K562 (cell line): ENCODE results near the gene GATC. TPM values are rescaled to one million over a fixed set of nuclear protein-coding genes. Genes with fewer than 3 reads are reported as not detected.

Experiments used
- AFF4 ChIP-seq: sonication (generic); formaldehyde crosslinking; IDR thresholded peaks from 2 replicates; pipeline ENCODE4 v1.8.0; 2023; ENCODE audit warnings: mild to moderate bottlenecking, missing genetic modification reagents
- CBX3 ChIP-seq, 2 experiments: IDR thresholded peaks; 1 replicate in 1 of 2; 2 replicates in 1 of 2; pipeline ENCODE4 v1.6.1; 2012; ENCODE audit warnings: inconsistent platforms in 2 of 2, low read length in 2 of 2, borderline replicate concordance in 1 of 2, control low read depth in 1 of 2
- CCNT2 ChIP-seq: IDR thresholded peaks from 2 replicates; pipeline ENCODE4 v1.6.1; 2011; ENCODE audit warnings: borderline replicate concordance, low read depth, mild to moderate bottlenecking, moderate library complexity, mixed read lengths, low read length; ENCODE audit not compliant: insufficient read length; ENCODE audit errors: extremely low read depth
- CREB3 ChIP-seq: fragments of 450-650 bp; conservative IDR thresholded peaks from 2 replicates; pipeline ENCODE4 v1.6.1; 2016; ENCODE audit warnings: missing genetic modification characterization, low read depth, mild to moderate bottlenecking, missing compliant biosample characterization, moderate library complexity
- GTF2A2 ChIP-seq: IDR thresholded peaks from 2 replicates; pipeline ENCODE4 v1.6.1; 2016; ENCODE audit warnings: mild to moderate bottlenecking, missing genetic modification characterization, missing compliant biosample characterization
- HINFP ChIP-seq: fragments of 450-650 bp; conservative IDR thresholded peaks from 2 replicates; pipeline ENCODE4 v1.6.1; 2016; ENCODE audit warnings: missing genetic modification characterization, low read depth, mild to moderate bottlenecking, control low read depth, missing compliant biosample characterization
- PCBP2 ChIP-seq: fragments of 200-400 bp; formaldehyde crosslinking; IDR thresholded peaks from 2 replicates; pipeline ENCODE4 v1.6.1; 2018; ENCODE audit warnings: low read length, low read depth, mild to moderate bottlenecking, moderate library complexity; ENCODE audit not compliant: poor library complexity, severe bottlenecking
- RBM25 ChIP-seq: fragments of 200-400 bp; formaldehyde crosslinking; IDR thresholded peaks from 2 replicates; pipeline ENCODE4 v1.6.1; 2018; ENCODE audit warnings: low read length, low read depth, moderate library complexity; ENCODE audit not compliant: severe bottlenecking
- SUPT5H ChIP-seq: fragments of 450-650 bp; IDR thresholded peaks from 2 replicates; pipeline ENCODE4 v1.6.1; 2016
- ZFPM2 ChIP-seq: fragments of 250-450 bp; sonication (Bioruptor Pico); IDR thresholded peaks from 2 replicates; pipeline ENCODE4 v1.5.1; 2022; ENCODE audit warnings: mild to moderate bottlenecking
- ZNF696 ChIP-seq: fragments of 250-450 bp; sonication (Bioruptor Pico); conservative IDR thresholded peaks from 2 replicates; pipeline ENCODE4 v1.4.0; 2020; ENCODE audit warnings: mild to moderate bottlenecking, moderate library complexity
- ZSCAN29 ChIP-seq: fragments of 450-650 bp; IDR thresholded peaks from 2 replicates; pipeline ENCODE4 v1.6.1; 2017
- polyA plus RNA-seq, 8 experiments: library from polyadenylated mRNA; depleted of rRNA in 4 of 8; stranded (reverse) in 5 of 8; unstranded in 3 of 8; fragments of >200 nt; fragmentation: Nextera tagmentation in 2 of 8; fragmentation: Illumina TruSeq in 1 of 8; extraction: Ambion mirVana in 2 of 8; extraction: Trizol in 1 of 8; gene quantifications; 2 replicates each; pipeline versions ENCODE4 v1.2.1 to v1.2.3, GENCODE V29; 2011 to 2014; ENCODE audit warnings: inconsistent platforms in 1 of 8, missing spikeins in 1 of 8
- total RNA-seq, 7 experiments: library from RNA; depleted of rRNA in 6 of 7; stranded (reverse); fragments of >200 nt in 6 of 7; fragmentation: Illumina TruSeq in 2 of 7; extraction: Trizol in 2 of 7; gene quantifications; 2 replicates each; pipeline versions ENCODE4 v1.2.1 to v1.2.3, GENCODE V29; 2011 to 2021; ENCODE audit warnings: low replicate concordance in 1 of 7
- TF ChIP-seq, protein P1 (sequence below), 2 experiments: IDR thresholded peaks; 2 replicates each; pipeline ENCODE4 v1.6.1; 2012; ENCODE audit warnings: improper control_type of control experiment in 2 of 2, low read depth in 2 of 2, low read length in 2 of 2, borderline replicate concordance in 1 of 2
- TF ChIP-seq, protein P2 (sequence below): IDR thresholded peaks from 2 replicates; pipeline ENCODE4 v1.6.1; 2011; ENCODE audit not compliant: insufficient read length; ENCODE audit errors: extremely low read depth

GATC gene
- total and polyA plus RNA-seq, 9 of the 15 experiments (the other 6 are each of a cell fraction or from before 2014, with no cell fraction given) = 5.8 to 52.6 (median 28.2) TPM

DNA sequence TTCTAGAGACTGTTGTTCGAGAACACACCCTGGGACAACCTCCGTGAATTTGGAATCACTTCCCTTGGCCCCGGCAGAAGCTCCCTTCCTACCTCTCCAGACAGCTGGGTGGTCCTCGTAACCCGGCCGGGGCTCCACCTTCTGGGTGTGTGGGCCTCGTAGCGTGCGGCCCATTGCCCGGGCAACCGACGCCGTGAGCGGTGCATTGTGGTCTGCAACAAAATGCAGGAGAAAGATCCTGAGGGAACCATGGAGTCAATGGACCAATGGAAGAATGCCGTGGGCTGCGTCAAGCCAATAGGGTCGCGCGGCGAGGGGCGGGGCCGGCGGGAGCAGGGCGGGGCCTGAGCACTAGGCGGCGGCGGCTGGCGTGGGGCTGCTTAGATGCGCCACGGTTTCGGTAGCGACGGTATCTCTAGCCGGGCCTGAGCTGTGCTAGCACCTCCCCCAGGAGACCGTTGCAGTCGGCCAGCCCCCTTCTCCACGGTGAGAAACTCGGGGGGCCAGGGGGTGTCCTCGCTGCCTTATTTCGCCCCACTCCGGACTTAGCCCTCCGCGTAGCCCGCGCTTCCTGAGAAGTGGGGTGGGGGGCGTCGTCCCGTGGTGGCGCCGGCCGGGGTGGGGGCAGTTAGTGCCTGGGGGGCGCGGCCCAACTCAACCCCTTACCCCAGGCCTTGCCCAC is 49.6 kb downstream of the GATC start, which contains the start of gene DYNLL1 (continued):
- TF ChIP-seq, protein P1, sequence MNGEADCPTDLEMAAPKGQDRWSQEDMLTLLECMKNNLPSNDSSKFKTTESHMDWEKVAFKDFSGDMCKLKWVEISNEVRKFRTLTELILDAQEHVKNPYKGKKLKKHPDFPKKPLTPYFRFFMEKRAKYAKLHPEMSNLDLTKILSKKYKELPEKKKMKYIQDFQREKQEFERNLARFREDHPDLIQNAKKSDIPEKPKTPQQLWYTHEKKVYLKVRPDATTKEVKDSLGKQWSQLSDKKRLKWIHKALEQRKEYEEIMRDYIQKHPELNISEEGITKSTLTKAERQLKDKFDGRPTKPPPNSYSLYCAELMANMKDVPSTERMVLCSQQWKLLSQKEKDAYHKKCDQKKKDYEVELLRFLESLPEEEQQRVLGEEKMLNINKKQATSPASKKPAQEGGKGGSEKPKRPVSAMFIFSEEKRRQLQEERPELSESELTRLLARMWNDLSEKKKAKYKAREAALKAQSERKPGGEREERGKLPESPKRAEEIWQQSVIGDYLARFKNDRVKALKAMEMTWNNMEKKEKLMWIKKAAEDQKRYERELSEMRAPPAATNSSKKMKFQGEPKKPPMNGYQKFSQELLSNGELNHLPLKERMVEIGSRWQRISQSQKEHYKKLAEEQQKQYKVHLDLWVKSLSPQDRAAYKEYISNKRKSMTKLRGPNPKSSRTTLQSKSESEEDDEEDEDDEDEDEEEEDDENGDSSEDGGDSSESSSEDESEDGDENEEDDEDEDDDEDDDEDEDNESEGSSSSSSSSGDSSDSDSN (IDR thresholded peaks at IDR 0.05; ENCODE audit: borderline replicate concordance in 1 of 2, low read depth in 2 of 2, low read length in 2 of 2) = 0 out of 4 replicates have a peak, but pooled peaks of 1 of the 2 experiments have one; percentile 37
- TF ChIP-seq ZSCAN29 (no peak), HINFP (tag) (no peak), AFF4 (CRISPR knock-in tag) (no peak), CCNT2 (peak; percentile 79), ZFPM2 (CRISPR knock-in tag) (no peak), GTF2A2 (tag) (0 out of 2 replicates have a peak, but pooled peaks have one; percentile 18), SUPT5H (peak; percentile 93), RBM25 (peak; percentile 97), CBX3 (IDR thresholded peaks at IDR 0.05; ENCODE audit: borderline replicate concordance in 1 of 2, low read length in 2 of 2) (0 out of 3 replicates have a peak, but pooled peaks of 1 of the 2 experiments have one; percentile 32), PCBP2 (no peak), CREB3 (tag) (no peak), ZNF696 (CRISPR knock-in tag) (no peak)
- TF ChIP-seq, protein P2, sequence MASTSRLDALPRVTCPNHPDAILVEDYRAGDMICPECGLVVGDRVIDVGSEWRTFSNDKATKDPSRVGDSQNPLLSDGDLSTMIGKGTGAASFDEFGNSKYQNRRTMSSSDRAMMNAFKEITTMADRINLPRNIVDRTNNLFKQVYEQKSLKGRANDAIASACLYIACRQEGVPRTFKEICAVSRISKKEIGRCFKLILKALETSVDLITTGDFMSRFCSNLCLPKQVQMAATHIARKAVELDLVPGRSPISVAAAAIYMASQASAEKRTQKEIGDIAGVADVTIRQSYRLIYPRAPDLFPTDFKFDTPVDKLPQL = no peak
